Measurements from ENCODE around the gene SLC30A7.
"Not testable (repeated sequence)": the region's sequence is repeated elsewhere in the genome, so short reads cannot be mapped to it uniquely, and the experiment has no call there.

The SLC30A7 gene, protein sequence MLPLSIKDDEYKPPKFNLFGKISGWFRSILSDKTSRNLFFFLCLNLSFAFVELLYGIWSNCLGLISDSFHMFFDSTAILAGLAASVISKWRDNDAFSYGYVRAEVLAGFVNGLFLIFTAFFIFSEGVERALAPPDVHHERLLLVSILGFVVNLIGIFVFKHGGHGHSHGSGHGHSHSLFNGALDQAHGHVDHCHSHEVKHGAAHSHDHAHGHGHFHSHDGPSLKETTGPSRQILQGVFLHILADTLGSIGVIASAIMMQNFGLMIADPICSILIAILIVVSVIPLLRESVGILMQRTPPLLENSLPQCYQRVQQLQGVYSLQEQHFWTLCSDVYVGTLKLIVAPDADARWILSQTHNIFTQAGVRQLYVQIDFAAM
- total RNA-seq: 54.6 to 81.1 reads per million in 2 donors

DNA sequence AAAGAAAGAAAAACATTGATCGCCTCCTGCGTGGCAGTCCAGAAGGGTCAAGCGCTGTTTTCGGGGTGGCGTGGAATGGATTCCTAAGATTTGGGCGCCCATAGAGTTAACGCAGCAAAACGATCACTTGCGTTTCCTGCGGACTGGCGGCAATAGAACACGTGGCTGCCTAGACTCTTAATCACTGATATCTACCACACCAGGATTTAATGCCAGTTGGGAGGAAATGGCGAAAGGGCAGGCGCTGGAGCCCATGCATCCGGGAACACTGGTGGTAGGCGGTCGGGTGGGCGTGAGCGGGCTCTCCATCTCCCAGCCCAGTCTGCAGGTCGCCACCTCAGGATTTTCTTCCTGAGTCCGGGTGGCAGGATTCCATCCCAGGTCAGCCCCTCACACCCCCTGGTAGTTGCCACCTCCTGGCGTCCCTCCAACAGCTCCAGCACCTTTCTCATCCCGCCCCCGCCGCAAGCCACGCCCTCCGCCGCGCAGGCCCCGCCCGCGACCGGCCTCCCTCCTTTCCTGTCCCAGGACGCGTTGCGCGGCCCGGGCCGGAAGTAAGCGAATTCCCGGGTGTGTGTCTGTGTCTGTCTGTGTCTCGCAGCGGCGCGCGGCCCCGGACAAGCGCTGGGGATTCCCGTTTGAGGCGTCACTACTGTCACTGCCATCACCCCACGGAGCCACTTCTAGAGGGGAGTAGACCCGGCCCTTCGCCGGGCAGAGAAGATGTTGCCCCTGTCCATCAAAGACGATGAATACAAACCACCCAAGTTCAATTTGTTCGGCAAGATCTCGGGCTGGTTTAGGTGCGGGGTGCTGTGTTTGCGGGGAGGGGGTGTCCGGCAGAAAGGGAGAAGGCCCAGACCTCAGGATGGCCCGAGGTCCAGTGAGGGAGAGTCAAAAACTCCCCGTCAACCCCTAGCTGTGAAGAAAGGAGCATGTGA is at the start of gene SLC30A7:
Gene SLC30A7, plus strand, starts transcription at position 551 of the 941 bp plus-strand sequence. Its CDS starts 173 bp downstream, at position 724.
- peak; percentile 93 to 98 (median 95) for DNase-seq

DNA sequence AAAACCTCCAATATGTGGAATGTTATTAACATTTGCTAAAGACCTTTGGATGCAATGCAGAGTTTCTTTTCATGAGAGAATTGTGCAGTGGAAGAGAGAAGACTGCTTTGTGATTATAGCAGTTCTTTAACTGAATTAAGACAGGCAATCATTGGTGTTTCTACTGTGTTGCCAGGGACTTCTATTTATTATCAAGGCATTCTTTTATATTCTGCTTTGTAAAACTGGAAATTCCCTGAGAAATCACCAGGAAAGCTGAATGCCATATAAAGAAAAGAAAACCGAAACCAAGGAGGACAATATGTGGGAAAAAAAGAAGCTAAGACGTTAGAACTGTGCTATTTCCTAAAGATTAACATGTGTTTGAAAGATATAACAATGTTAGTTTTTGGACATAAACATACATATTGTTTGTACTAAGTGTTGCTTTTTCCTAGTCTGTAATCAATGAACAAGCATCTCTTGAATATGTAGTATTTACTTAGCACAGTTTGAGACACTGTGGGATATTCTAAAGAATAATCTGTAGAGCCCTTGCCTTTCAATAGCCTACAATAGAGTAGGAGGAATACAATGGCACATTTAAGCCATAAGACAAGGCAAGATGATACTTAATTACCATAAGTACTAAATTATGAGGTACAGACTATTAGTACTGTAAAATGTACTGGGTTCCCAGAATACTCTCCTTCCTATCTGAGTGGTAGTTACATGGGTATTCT is 48.4 kb upstream of the SLC30A7 start:
- DNase-seq: no peak

DNA sequence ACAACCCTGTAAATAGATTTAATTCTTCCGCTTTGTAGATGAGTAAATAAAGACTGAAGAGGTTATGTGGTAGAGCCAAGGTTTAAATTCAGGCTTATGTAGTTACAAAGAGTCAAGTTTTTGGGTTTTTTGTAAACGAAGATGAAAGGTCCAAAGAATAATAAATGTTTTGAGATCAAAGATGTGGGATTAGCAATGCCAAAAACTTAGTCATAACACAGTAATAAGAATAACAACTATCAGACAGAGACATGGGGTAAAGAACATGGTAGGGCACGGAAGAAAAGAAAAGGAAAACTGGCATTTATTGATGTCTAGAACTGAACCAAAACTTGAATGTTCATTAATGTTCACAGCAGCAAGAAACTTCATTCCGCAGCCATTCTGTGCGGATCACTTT is 44.2 kb upstream of the SLC30A7 start:
- DNase-seq: no peak

DNA sequence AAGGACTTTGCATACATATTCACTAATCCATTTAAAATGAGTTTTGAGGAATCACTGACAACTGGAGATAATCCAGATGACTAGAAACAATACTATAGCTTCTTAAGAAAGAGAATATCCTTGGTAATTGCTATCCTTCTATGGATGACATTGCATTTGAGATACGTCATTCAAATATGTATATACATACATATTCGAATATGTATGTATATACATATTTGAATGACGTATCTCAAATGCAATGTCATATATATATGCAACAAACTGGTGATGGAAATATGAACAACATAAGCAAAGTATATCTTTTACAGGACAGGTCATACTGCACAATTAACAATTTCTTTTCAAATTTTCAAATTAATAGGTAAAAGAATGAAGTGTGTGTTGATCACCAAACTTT is 42.9 kb upstream of the SLC30A7 start:
- no peak for DNase-seq

DNA sequence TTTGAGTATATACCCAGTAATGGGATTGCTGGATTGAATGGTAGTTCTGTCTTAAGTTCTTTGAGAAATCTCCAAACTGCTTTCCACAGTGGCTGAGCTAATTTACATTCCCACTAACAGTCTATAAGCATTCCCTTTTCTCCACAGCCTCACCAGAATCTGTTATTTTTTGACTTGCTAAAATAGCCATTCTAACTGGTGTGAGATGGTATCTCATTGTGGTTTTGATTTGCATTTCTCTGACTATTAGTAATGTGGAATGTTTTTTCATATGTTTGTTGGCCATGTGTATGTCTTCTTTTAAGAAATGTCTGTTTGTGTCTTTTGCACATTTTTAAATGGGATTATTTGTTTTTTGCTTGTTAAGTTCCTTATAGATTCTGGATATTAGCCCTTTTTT is 40.8 kb upstream of the SLC30A7 start:
- not testable (repeated sequence) for DNase-seq

DNA sequence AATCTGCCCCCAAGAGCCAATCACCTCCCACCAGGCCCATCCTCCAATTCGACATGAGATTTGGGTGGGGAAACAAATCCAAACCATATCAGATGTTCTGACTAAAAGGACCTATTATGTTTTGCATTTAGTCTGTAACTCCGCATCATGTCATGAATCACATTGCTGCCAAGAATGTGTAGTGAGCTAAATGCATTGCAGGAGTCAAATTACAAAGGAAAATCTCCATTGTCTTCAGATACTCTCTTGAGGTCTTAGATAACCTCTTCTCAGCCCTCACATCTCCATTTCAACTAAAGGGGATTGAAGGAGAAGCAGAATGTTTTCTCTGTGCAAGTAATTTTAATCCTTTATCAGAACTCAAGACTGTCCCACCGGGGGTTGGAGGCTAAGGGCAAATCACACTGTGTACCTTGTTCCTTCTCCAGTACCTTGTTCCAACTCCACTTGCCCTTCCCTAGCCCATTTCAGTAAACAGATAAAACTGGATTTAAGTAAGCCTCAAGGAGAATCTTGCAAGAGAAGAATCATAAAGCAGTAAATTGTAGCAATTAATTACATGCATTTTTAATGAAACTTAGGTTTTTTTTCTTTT is 35.4 kb upstream of the SLC30A7 start:
- no peak for DNase-seq

DNA sequence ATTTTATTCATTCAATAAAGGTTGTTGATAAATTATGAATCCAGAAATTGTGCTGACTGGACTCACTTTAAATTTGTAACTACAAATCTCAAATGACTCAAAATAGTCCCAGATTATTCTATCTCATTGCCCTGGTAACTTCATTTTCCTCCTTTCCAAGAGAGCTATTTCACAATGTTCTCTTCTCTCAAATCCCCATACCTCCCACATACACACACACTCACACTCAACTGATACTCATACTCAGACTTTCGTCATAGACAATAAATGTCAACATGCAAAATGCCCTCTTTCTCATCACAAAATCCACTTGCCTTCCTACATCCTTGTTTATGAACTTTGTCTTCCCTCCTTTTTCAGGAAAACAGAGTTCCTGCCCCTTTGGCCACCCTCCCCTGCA is 34.5 kb upstream of the SLC30A7 start:
- DNase-seq: no peak

DNA sequence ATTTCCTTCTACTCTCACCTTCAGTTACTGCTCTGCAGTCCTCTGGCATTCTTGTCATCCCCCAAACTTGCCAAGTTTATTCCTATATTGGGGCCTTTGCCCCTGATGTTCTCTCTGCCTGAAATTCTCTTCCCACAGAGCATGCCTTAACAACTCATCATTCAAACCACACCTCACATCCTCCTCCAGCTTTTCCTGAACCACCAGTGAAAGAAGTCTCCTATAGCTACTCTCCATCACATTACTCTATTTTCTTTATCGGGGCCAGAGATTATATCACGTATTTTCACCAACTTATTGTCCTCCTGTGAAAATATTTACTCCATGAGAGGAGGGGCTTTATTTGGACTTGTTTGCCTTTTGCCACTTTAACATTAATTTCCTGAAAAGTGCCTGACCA is 33.3 kb upstream of the SLC30A7 start:
- no peak for DNase-seq

DNA sequence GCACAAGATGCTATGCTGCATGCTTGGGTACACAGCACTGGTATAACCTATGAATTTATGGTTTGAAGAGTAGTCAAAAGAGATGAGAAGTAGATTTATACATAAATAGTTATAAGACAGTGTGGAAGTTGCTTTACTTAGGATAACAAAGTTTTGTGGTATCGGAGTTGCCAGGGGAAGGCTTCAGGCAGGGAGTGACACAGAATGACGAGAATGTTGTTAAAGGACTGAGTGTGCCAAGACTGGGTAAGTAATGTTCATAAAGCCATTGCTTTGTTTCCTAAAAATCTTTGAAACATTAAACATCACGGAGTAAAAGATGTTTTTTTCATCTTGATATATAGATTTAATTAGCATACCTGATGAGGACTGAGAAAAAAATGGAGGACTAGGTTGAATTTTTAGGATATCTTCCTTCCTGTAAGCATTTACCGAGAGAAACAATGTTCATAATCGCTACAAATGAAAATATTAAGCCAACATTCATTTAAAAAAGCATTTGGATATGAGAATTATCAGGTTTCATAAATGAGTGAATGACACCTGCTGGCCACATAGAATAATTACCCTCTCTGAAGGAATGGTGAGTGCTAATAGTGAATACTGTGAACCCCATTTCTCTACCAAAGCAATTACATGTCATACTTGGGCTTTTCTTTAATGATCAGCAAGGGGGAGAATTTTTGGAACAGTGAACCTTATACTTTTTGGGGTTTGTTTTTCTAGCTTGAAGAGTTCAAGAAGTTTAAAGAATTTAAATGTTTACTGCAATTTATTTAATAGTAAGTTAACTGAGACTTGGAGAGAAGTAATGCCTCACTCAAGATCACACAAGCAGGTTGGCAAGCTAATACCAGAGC is 29.6 kb upstream of the SLC30A7 start:
- DNase-seq: peak in 1 of 5 experiments; percentile 23

DNA sequence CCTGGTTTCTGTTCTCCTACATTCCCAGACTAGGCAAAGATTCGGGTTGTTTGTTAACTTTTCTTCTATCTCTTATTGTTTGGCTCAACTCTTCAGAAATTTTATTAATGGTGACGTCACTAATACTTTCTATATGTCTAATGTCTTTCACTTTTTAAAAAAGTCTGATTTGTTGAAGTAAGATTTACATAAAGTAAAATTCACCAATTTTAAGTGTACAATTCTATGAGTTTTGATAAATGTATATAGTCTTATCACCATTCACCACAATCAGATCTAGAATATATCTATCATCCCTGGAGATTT is 29.0 kb upstream of the SLC30A7 start:
- no peak for DNase-seq

DNA sequence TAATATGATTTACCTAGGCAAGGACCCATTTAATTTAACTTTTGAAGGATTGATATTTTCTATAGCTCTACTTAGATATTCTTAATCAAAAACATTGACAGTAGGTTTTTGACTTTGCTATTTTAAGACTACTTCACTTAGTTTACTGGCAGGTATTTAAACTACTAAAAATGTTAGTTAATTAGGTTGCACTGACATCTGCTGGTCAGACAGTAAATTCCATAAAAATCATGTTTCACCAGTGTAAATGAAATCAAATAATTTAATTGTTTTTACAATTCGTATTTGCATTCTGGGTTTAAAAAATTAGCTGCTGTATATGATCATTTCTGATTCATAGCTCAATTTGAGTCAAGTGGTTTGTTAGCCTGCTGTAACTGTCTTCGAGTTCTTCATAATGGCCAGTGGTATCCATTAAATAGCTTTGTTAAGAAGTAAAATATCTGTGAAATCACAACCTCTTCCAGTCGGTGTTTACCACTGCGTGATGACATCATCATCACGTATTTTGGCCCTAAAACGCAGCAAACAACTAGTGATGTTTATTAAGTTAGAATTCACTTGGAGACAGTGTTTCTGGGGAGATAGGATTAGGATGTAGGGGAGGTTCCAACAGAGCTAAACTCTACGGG is 27.4 kb upstream of the SLC30A7 start:
- DNase-seq: peak in 2 of 5 experiments; percentile 4 to 48

DNA sequence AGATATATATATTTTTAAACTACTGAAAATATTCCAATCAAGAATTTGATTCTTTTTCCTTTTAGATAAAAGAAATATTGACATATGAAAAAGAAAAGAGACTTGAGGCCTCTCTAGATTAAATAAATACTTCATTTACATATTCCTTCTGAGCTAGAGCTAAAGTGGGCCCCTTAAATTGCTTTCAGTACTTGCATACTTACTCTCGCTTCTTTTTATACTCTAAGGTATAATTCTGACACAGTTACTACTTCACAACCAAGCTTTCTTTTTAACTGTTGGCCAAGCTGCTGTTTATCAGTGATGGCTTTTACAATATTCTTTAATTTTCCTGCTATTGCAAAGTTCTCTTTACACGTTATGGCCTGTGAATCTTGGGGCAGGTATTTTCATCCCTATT is 25.9 kb upstream of the SLC30A7 start:
- DNase-seq: no peak

DNA sequence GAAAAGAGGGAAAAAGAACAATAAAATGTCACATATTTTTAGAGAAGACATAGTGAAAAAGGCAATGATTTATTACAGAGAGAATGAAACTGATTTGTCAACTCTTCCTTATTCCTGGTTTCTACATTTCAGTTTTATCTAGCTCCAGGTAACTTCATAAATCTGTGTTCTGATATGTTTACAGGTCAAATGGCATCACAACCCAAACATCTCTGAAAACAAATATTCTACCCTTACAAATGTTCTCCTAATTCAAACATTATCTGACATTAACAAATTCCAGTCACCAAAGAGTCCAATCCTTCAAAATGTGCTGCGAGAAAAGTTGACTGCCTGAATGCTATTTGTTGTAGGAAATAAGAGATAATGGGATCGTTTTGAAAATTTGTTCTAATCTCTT is 21.5 kb upstream of the SLC30A7 start:
- DNase-seq: no peak

DNA sequence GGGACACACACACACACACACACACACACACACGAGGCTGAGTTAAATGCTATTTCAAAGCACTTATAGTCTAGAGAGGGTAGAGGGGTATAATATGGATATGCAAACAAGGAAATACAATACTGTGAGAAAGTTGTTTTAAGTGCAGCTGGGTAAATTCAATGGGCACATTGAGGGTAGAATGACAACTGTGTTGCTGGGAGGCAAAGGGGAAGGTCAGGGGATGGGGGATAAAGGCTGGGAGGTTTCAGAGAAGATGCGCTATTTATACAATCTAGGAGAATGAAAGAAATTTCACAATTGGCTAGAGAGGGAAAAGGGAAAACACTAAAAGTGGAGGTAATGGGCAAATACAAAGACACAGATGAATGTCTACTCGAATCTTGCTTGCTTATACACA is 20.7 kb upstream of the SLC30A7 start:
- no peak for DNase-seq

DNA sequence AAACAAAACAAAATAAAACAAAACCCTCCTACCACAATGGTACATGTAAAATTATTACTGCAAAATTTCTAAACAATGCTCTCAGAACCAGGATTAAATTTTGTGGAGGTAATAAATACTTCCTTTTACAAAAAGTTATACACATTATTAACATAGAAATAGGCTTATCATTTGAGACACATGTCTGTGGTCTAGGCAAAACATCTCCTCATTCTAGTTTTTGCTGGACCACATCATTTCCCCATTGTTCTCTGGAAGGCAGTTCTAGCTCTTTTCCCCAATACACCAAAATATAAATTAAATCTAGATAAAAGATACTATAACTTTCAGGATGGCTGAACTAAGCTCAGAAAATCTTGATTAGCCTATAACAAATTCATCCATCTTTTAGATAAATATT is 19.6 kb upstream of the SLC30A7 start:
- DNase-seq: no peak

DNA sequence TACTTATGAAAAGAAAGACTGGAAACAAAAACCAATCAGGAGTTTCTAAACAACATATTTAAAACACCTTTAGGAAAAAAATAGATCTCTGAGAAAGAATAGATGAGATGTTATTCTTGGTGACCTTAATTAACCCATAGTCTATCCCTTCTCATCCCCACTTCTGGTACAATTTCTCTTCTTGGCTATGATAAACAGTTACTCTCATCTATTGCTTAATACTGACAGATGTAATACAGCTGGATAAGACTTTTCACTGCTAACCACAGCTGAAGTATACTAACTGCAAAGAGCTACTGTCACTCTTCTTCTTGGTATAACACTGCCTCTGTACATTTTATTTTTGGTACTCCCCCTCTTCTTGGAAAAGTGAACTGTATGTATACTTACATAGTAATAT is 16.5 kb upstream of the SLC30A7 start:
- no peak for DNase-seq

DNA sequence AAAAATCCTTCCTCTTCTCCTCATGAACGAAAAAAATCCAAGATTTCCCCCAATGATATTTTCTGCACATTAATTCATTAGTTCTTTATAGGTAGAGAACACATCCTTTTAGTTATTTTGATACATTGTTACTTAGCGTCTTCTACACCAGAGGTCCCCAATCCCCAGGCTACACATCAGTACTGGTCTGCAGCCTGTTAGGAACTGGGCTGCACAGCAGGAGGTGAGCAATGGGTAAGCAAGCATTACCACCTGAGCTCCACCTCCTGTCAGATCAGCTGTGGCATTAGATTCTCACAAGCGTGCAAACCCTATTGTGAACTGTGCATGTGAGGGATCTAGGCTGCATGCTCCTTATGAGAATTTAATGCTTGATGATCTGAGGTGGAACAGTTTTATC is 14.2 kb upstream of the SLC30A7 start:
- no peak for DNase-seq

DNA sequence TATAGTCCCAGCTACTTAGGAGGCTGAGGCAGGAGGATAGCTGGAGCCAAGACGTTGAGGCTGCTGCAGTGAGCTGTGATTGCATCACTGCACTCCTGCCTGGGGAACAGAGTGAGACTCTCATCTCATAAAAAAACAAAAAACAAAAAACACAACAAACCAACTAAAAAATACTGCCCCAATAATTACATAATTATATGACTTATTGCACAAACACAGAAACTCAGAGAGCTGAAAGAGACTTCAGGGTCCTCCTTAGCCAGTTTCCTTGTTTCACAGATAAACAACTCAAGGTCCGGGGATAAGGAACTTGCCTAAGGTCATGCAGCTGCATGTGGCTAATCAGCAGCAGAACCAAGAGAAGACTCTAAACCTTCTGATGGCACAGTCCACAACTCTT is 13.2 kb upstream of the SLC30A7 start:
- DNase-seq: no peak

DNA sequence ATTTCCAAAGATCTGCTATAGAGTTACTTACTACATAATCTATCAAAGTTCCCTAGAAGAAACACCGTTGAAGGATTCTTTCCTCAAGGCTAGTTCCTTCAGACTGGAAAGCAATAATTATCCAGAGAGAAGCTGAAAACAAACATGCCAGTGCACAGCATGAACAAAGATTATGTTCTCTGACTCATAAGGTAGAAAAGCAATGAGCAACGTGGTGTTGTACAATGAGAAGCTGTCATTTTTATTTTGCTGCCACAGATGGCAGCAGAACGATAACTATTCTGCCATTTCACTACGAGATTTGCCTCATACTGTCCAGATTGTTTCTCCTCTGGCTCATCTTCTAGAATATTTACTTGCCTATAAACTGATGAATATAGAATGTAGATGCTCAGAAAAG is 11.9 kb upstream of the SLC30A7 start:
- DNase-seq: peak in 1 of 5 experiments; percentile 8

DNA sequence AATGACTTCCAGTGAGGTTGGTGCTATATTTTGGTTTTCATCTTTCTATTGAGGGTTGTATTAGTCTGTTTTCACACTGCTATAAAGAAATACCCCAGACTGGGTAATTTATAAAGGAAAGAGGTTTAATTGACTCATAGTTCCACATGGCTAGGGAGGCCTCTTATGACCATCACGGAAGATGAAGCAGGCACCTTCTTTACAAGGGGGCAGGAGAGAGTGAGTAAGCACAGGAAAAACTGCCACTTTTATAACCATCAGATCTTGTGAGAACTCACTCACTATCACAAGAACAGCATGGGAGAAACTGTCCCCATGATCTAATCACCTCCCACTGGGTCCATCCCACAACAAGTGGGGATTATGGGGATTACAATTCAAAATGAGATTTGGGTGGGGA is 6.9 kb upstream of the SLC30A7 start:
- not testable (repeated sequence) for DNase-seq

DNA sequence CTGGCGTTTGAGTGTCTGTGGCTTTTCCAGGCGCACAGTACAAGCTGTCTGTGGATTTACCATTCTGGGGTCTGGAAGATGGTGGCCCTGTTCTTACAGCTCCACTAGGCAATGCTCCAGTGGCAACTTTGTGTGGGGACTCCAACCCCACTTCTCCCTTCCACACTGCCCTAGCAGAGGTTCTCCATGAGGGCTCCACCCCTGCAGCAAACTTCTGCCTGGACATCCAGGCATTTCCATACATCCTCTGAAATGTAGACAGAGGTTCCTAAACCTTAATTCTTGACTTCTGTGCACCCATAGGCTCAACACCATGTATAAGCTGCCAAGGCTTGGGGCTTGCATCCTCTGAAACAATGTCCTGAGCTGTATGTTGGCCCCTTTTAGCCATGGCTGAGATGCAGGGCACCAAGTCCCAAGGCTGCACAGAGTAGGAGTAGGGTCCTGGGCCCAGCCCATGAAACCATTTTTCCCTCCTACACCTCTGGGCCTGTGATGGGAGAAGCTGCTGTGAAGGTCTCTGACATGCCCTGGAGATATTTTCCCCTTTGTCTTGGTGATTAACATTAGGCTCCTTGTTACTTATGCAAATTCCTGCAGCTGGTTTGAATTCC is 5.9 kb upstream of the SLC30A7 start:
- not testable (repeated sequence) for DNase-seq
